MCF 10A (cell line): ENCODE results near the gene NECTIN1. TPM values are rescaled to one million over a fixed set of nuclear protein-coding genes. Genes with fewer than 3 reads are reported as not detected.

Source experiments
- BruUV-seq: library from RNA; stranded (reverse); fragments of 400-500 nt; replicated peaks from 2 replicates; lab custom pipeline; 2021; lab: Mats Ljungman, UMichigan
- CTCF ChIA-PET: fragments of 300-600 bp; sonication (Branson Sonifier 250); formaldehyde crosslinking; extraction: SDS; loops from one replicate; lab custom pipeline; 2021; ENCODE audit warnings: antibody characterized with exemption, inconsistent platforms; lab: Yijun Ruan, JAX
- POLR2A ChIA-PET: fragments of 300-600, 350-650 bp; sonication (Branson Sonifier 250); formaldehyde crosslinking; extraction: SDS; loops from one replicate; lab custom pipeline; 2020; ENCODE audit warnings: antibody characterized with exemption, inconsistent platforms; lab: Yijun Ruan, JAX
- DNase-seq: peaks from one replicate; pipeline ENCODE4 v3.0.0-alpha.2; 2018; ENCODE audit not compliant: unreplicated experiment
- H3K27ac Mint-ChIP-seq: one replicate; pipeline ENCODE4 v1.8.0; 2022; ENCODE audit warnings: mild to moderate bottlenecking, low read depth, mixed read lengths; ENCODE audit not compliant: unreplicated experiment
- H3K27me3 Mint-ChIP-seq: one replicate; pipeline ENCODE4 v1.8.0; 2022; ENCODE audit warnings: mixed read lengths; ENCODE audit not compliant: insufficient read depth, unreplicated experiment
- H3K36me3 Mint-ChIP-seq: one replicate; pipeline ENCODE4 v1.8.0; 2022; ENCODE audit warnings: mild to moderate bottlenecking, moderate library complexity, mixed read lengths; ENCODE audit not compliant: insufficient read depth, unreplicated experiment
- H3K4me1 Mint-ChIP-seq: one replicate; pipeline ENCODE4 v1.8.0; 2022; ENCODE audit warnings: mixed read lengths; ENCODE audit not compliant: insufficient read depth, unreplicated experiment
- H3K4me3 Mint-ChIP-seq: one replicate; pipeline ENCODE4 v1.8.0; 2022; ENCODE audit warnings: mild to moderate bottlenecking, moderate library complexity, mixed read lengths; ENCODE audit not compliant: unreplicated experiment
- H3K9me3 Mint-ChIP-seq: one replicate; pipeline ENCODE4 v1.8.0; 2022; ENCODE audit warnings: mixed read lengths; ENCODE audit not compliant: unreplicated experiment
- intact Hi-C: fragments of 100-400 bp; cut with micrococcal nuclease; formaldehyde crosslinking; loops from 2 replicates; pipeline ENCODE4 v1.14.1; 2022
- total RNA-seq: library from RNA; stranded (reverse); gene quantifications from 2 replicates; pipeline ENCODE4 v1.2.3, GENCODE V29; 2022
- TF ChIP-seq, protein P1 (sequence below): fragments of 200-600 bp; IDR thresholded peaks from one replicate; pipeline ENCODE4 v1.8.0; 2022; ENCODE audit warnings: antibody characterized with exemption, mild to moderate bottlenecking; ENCODE audit not compliant: unreplicated experiment

NECTIN1 gene
- total RNA-seq, 1 experiment from 2014 or later: 59.2 TPM

DNA sequence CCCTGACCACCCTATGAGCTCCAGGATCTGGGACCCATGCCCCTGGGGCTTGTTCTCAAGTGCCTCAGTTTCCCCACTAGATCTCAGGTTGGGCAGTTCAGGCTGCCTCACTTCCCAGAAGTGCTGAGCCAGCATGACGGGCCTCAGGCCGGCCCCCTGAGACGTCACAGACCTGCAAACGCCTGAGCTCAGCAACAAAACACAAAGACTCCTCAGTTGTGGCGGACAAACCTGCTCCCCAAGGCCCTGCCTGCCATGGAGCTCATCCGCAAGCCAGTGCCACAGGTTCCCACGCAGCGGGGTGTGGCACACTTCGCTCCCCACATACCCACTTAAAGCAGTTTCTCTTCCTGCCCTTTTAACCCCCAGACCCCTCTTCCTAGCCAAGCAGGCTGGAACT, 45.2 kb downstream of the NECTIN1 start:
- Mint-ChIP-seq H3K27ac (peak overlapping the region; percentile 63), H3K27me3 (no peaks in the 10 kb centered on the region), H3K4me1 (peaks cover 24% of the 10 kb centered on the region), H3K36me3 (peaks cover 13% of the 10 kb centered on the region), H3K4me3 (no peak overlapping the region), H3K9me3 (no peaks in the 10 kb centered on the region)
- ChIA-PET POLR2A (interaction anchor here (0.6 to 2.0 kb wide), 5 partner anchors 8 to 45 kb away, joined by 3 to 9 read pairs (median 3); partner anchors contain the start of gene NECTIN1), CTCF (interaction anchor here (0.6 to 5.4 kb wide), 9 partner anchors 10 to 1068 kb away, joined by 3 to 32 read pairs (median 4); partner anchors contain the start of gene NECTIN1)
- intact Hi-C loops: no loop called here
- no peak for DNase-seq
- BruUV-seq: no TSS peak
- TF ChIP-seq, protein P1, sequence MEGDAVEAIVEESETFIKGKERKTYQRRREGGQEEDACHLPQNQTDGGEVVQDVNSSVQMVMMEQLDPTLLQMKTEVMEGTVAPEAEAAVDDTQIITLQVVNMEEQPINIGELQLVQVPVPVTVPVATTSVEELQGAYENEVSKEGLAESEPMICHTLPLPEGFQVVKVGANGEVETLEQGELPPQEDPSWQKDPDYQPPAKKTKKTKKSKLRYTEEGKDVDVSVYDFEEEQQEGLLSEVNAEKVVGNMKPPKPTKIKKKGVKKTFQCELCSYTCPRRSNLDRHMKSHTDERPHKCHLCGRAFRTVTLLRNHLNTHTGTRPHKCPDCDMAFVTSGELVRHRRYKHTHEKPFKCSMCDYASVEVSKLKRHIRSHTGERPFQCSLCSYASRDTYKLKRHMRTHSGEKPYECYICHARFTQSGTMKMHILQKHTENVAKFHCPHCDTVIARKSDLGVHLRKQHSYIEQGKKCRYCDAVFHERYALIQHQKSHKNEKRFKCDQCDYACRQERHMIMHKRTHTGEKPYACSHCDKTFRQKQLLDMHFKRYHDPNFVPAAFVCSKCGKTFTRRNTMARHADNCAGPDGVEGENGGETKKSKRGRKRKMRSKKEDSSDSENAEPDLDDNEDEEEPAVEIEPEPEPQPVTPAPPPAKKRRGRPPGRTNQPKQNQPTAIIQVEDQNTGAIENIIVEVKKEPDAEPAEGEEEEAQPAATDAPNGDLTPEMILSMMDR: no peak

DNA sequence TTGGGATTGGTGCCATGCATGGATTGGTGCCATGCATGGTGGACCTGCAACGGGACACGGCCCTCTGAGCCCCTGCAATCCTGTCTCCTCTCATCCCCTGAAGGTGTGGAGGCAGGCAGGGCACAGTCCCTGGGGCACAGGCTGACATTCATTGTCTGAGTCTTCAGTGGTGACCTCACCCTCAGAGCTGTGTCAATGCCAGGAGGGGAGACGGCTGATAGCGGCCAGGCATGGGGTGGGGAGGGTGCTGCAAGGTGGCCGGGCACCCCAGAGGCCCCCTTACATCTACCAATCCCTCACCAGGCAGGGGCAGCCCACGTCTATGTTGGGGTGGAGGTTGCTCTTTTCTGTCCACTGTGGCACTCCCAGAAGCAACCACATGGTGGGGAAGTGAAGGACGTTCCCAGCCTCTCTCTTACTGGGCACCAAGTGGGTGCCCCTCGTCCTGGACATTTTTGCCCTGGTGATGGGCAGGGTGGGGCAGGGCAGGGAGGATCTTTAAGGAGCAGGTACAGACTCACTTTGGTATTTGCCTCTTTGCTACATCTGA, 47.6 kb downstream of the NECTIN1 start:
- DNase-seq: no peak

DNA sequence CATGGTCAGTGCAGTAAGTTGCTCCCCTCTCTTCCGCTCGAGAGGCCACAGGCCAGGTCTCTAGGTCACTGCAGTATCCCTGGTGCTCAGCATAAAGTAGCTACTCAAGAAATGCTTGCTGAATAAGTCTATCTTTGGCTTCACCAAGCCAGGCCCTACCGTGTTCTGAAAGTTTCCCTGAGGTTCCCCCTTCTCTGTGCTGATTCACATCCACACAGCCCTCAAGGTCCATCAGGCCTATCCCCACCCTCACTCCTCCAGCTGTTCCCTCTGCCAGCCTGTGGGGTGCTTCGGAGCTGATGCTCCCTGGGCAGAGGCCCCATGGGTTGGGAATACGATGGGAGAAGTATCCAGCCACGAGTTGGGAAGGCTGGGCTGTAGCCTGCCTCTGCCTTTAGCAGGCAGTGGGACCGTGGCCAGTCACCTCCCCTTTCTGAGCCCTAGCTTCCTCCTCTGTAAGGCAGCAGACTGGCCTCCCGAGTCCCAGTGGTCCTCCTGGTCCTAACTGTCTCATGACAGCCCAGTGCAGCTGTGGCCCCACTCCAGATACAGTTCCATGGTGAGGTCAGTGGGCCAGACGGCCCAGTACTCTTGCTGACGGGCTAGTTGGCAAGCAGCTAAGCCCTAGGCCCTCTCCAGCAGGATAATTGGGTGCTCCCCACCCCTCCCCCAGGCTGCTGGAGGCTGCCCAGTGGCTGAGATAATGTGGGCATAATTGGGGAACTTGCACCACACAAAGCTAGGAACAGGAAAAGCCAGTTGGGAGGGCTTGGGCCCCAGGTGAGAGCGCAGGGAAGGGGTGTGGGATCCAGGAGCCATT, 48.2 kb downstream of the NECTIN1 start:
- CTCF ChIA-PET: interaction anchor here (0.9 to 4.4 kb wide), 3 partner anchors 46 to 49 kb away, joined by 3 to 32 read pairs (median 19); partner anchors contain the start of gene NECTIN1
- no peak overlapping the region for H3K27ac Mint-ChIP-seq

More for the DNA sequence above, 47.6 kb downstream of the NECTIN1 start:
- BruUV-seq: no TSS peak
- Mint-ChIP-seq H3K36me3 (peaks cover 24% of the 10 kb centered on the region), H3K27me3 (no peaks in the 10 kb centered on the region), H3K27ac (peak overlapping the region; percentile 79), H3K9me3 (no peaks in the 10 kb centered on the region), H3K4me3 (no peak overlapping the region), H3K4me1 (peaks cover 24% of the 10 kb centered on the region)
- ChIA-PET POLR2A (interaction anchor here (0.6 to 1.5 kb wide), 2 partner anchors 18 to 347 kb away, joined by 3 to 6 read pairs; partner anchors contain the start of gene RNF26), CTCF (interaction anchor here (3.4 to 5.4 kb wide), 3 partner anchors 12 to 48 kb away, joined by 19 to 32 read pairs (median 26); partner anchors contain the start of gene NECTIN1)
- TF ChIP-seq, protein P1: peak; percentile 6
- intact Hi-C loops: loop anchor here (1.0 kb wide), 1 partner anchor 48 kb away; the partner anchor contains the start of gene NECTIN1

More for the DNA sequence above, 48.2 kb downstream of the NECTIN1 start:
- H3K4me1 Mint-ChIP-seq: peaks cover 21% of the 10 kb centered on the region
- no peaks in the 10 kb centered on the region for H3K27me3 Mint-ChIP-seq
- intact Hi-C loops: loop anchor here (1.0 kb wide), 1 partner anchor 49 kb away; the partner anchor contains the start of gene NECTIN1
- no TSS peak for BruUV-seq
- no peak for DNase-seq
- H3K36me3 Mint-ChIP-seq: peaks cover 28% of the 10 kb centered on the region
- no peaks in the 10 kb centered on the region for H3K9me3 Mint-ChIP-seq
- no peak overlapping the region for H3K4me3 Mint-ChIP-seq
- TF ChIP-seq, protein P1: no peak
- POLR2A ChIA-PET: no interaction called here
